NCI-H524 (cell line): ENCODE measurements around the gene FBXL12.
A peak's percentile ranks its signal among the peaks of the same experiment; 100 is the strongest.
"Not testable (repeated sequence)": the region's sequence is repeated elsewhere in the genome, so short reads cannot be mapped to it uniquely, and the experiment has no call there.

Source experiments
- DNase-seq, 2 experiments: peaks; one replicate each; lab custom pipeline; 2025; lab: John Stamatoyannopoulos, UW

FBXL12 gene

GRCh38 chr19:9818734-9819595 lies at the start of gene FBXL12:
Gene FBXL12 (minus strand): TSS chr19:9819079. CDS start chr19:9818813, 266 bp downstream.
- DNase-seq = peak; percentile 99 to 100

GRCh38 chr19:9865732-9866501 lies 47.0 kb upstream of the FBXL12 start:
- no peak for DNase-seq

DNA sequence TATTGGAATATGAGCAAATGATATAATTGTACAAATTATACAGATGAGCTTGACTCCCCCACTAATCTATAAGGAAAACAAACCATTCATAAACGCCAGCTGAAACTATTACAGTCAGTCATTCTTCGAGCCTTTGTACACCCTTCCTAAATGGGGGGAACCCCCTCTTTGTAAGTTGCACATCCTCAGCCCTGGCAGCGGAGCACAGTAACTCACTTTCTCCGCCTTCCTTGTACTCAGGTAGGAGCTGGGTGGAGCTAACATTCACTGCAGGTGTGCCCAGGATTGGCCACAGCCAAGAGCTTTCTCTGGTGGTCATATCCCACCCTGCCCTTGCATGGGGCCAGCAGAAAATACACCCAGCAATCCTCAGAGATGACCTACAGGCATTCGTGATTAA lies 44.9 kb upstream of the FBXL12 start:
- no peak for DNase-seq

DNA sequence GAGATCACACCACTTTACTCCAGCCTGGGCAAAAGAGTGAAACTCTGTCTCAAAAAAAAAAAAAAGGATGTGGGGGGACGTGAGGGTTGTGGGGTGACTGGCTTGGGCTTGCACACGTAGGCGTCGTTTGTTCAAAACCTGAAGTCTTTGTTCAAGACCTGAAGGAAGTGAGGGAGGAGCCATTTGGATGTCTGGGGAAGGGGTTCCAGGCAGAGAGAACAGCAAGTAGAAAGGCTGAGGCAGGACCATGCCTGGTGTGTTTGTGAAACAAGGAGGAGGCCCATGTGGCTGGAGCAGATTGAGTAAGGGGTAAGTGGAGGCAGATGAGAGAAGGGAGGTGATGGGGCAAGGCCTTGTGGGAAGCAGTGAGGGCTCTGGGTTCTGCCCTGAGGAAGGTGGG lies 44.1 kb upstream of the FBXL12 start:
- DNase-seq = no peak

- DNase-seq = no peak
Measured at GRCh38 chr19:9861503-9861902, 42.6 kb upstream of the FBXL12 start.

DNA sequence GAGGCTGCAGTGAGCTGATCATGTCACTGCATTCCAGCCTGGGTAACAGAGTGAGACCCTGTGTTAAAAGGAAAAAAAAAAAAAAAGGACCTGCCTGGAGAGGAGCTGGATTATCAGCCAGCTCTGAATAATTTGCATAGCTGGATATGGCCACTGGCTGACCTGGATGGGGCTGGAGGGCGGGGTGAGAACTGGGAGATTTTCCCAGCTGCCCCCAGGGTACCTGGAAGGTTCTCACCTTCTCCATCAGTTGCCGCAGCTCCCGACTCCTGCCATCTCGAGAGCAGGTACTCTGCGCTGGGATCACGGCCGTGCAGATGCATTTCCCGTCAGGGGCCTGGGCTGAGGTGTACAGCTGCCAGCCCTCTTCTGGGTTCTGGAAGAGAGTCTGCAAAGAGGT lies 41.5 kb upstream of the FBXL12 start:
- DNase-seq = no peak

- no peak for DNase-seq
Measured at GRCh38 chr19:9858766-9859165, 39.9 kb upstream of the FBXL12 start.

- DNase-seq = no peak
Measured at GRCh38 chr19:9857920-9858746, 39.3 kb upstream of the FBXL12 start.

- no peak for DNase-seq
Measured at GRCh38 chr19:9857076-9857721, 38.3 kb upstream of the FBXL12 start.

GRCh38 chr19:9856609-9857008 lies 37.7 kb upstream of the FBXL12 start:
- no peak for DNase-seq

GRCh38 chr19:9854282-9854846 lies 35.5 kb upstream of the FBXL12 start:
- no peak for DNase-seq

DNA sequence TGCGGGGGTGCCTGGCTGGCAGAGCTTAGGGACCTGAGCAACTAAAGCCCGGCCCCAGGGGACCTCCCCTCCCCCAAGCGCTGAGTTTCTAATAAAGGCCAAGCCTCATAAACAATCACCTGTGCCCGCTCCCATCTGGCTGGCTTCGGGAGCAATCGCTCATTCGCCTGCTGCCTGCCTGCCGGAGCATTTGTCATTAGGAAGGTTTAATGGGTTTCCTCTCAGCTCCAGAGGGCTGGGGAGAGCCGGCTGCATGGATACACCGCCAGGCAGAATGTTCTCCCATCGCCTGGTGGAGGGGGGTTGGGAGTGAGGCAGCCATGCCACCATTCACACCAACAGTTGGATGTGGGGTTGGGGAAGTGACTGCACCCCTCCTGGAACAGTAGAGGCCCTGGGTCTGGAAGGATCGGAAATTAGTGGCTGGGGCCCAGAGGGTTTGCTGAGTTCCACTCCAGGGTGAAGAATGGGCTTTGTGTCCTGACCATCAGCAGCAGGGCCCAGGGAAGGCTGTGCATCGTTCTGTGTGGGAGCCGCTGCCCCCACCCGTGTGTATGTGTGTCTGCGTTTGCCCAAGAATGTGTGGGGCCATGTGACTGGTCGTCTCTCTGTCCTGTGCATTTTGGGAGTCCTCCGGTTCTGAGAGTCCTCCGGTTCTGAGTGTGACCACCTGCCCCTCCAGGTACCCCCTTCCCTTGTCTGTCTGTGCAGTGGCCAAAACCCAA lies 31.5 kb upstream of the FBXL12 start:
- DNase-seq = peak; percentile 88 to 98

DNA sequence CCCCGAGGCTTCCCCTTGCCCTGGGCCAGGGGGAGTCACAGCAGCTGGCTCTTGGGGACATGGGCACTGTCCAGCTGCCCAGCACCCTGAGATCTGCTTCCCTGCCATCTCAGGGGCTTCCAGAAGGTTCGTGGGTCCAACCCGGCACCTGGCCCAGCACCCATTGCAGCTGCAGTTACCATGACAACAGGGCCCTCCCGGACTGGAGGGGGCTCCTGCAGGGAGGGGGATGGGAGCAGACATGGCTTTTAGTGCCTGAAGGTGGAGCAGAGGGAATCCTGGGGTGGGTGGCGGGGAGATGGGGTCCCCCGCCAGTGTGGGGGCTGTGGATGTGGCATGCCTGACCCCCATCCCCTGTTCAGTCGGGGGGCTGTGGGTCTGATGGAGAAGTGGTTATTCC lies 30.9 kb upstream of the FBXL12 start:
- DNase-seq = peak in 1 of 2 experiments; percentile 75

GRCh38 chr19:9848762-9849161 lies 29.9 kb upstream of the FBXL12 start:
- peak; percentile 82 to 92 for DNase-seq

- peak; percentile 48 to 64 for DNase-seq
Measured at GRCh38 chr19:9848060-9848459, 29.2 kb upstream of the FBXL12 start.

- DNase-seq = peak in 1 of 2 experiments; percentile 47
Measured at GRCh38 chr19:9847087-9847671, 28.3 kb upstream of the FBXL12 start.

- not testable (repeated sequence) for DNase-seq
Measured at GRCh38 chr19:9843626-9844273, 24.9 kb upstream of the FBXL12 start.

DNA sequence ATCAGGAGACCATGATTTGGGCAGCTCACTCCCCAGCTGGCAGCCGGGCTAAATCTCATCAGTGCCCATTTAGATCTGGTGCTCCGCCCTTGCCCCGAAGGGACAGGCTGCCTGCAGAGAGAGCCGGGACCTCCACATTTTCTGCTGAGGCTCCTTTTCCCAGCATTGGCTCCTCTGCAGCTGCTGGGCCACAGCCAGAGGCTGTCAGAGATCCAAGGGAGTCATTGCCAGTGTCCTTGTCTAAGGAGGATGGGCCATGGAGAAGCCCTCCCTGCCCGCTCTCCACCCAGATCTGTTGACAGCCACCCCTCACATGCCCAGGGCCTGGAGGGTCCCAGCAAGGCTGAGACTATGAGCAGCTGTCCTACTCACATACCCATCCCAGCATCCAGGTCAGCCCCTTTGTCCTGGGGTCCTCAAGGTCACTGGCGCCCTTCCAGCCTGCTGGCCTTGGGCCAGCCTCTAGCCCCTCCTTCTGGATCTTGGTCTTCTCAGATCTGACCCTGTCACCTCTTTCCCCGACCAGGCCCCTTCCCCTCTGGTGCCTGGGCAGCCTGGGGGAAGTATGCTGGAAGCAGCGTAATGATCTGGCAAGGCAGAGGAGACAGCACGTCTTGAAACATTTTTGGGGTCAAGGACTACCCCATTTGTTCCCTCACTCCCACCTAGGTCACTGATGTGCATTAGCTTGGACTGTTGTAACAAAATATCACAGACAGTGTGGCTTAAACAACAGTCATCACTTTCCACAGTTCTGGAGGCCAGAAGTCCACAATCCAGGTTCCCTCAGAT lies 24.2 kb upstream of the FBXL12 start:
- DNase-seq = no peak

DNA sequence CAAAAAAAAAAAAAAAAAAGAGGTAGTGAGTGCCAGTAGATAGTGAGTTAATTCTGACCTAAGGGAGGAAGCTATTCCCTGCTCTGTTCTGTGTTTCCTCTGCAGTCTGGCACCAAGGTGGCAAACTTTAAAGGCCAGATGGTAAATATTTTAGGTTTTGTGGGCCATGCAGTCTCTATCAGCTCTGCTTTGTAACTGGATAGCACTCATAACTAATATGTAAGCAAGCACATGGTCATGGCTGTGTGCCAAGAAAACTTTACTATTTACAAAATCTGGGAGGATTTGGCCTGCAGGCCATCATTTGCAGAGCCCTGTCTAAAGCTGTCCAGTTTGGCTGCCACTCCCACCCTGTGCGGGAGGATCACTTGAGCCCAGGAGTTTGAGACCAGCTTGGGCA lies 20.5 kb upstream of the FBXL12 start:
- DNase-seq = no peak
